GM12891 (cell line): ENCODE results near the gene ZNF662.

Experiments used
- POLR2A ChIP-seq: IDR thresholded peaks from 2 replicates; pipeline ENCODE4 v1.6.1; 2011; ENCODE audit warnings: low read depth, low read length, control low read depth
- POLR2AphosphoS5 ChIP-seq: IDR thresholded peaks from 2 replicates; pipeline ENCODE4 v1.6.1; 2011; ENCODE audit warnings: low read depth, low read length, control low read depth

- TF ChIP-seq POLR2A: no peak
- TF ChIP-seq POLR2AphosphoS5: no peak
Measured at GRCh38 chr3:42906848-42907183, 874 bp downstream of the ZNF662 start.
